Activated CD4-positive, alpha-beta memory T cell treated with anti-CD3 and anti-CD28 coated beads for 36 hours (primary cell): ENCODE measurements around the gene NLRP5. TPM values are rescaled to one million over a fixed set of nuclear protein-coding genes. Genes with fewer than 3 reads are reported as not detected.
"Not testable (repeated sequence)": the region's sequence is repeated elsewhere in the genome, so short reads cannot be mapped to it uniquely, and the experiment has no call there.

Experiments
- CTCF ChIA-PET: fragments of 350-600 bp; sonication (Branson Sonifier 250); formaldehyde crosslinking; loops from one replicate; lab custom pipeline; 2021; ENCODE audit warnings: antibody characterized with exemption, inconsistent platforms; lab: Charles Lee
- POLR2A ChIA-PET: fragments of 350-600 bp; sonication (Branson Sonifier 250); formaldehyde crosslinking; loops from one replicate; lab custom pipeline; 2021; ENCODE audit warnings: antibody characterized with exemption; lab: Charles Lee
- DNase-seq: peaks from one replicate; pipeline ENCODE4 v3.0.0-alpha.2; 2020
- H3K27ac Mint-ChIP-seq: one replicate; pipeline ENCODE4 v1.8.0; 2021; ENCODE audit warnings: mixed read lengths
- H3K27me3 Mint-ChIP-seq: one replicate; pipeline ENCODE4 v1.8.0; 2021; ENCODE audit warnings: mixed read lengths
- H3K36me3 Mint-ChIP-seq: one replicate; pipeline ENCODE4 v1.8.0; 2021; ENCODE audit warnings: mixed read lengths
- H3K4me1 Mint-ChIP-seq: one replicate; pipeline ENCODE4 v1.8.0; 2021; ENCODE audit warnings: low read depth, mixed read lengths
- H3K4me3 Mint-ChIP-seq: one replicate; pipeline ENCODE4 v1.8.0; 2021; ENCODE audit warnings: mild to moderate bottlenecking, mixed read lengths
- H3K9me3 Mint-ChIP-seq: one replicate; pipeline ENCODE4 v1.8.0; 2021; ENCODE audit warnings: mixed read lengths
- intact Hi-C: fragments of 100-400 bp; cut with micrococcal nuclease; formaldehyde crosslinking; loops from one replicate; pipeline ENCODE4 v1.15.1; 2023
- total RNA-seq, 2 experiments: library from RNA; stranded (reverse); gene quantifications; one replicate each; pipeline ENCODE4 v1.2.3, GENCODE V29; 2021

NLRP5 gene
- not detected for total RNA-seq

- CTCF ChIA-PET: no interaction called here
- POLR2A ChIA-PET: no interaction called here
- peaks cover 6% of the 10 kb centered on the region for H3K9me3 Mint-ChIP-seq
- intact Hi-C loops: no loop called here
- H3K36me3 Mint-ChIP-seq: no peaks in the 10 kb centered on the region
- H3K27me3 Mint-ChIP-seq: no peaks in the 10 kb centered on the region
- no peak within 1 kb of the TSS for H3K27ac Mint-ChIP-seq
- DNase-seq: no peak
- H3K4me3 Mint-ChIP-seq: no peak within 1 kb of the TSS
- H3K4me1 Mint-ChIP-seq: no peaks in the 10 kb centered on the region
Observed at GRCh38 chr19:55986487-55986886, at the start of gene NLRP5. Gene NLRP5 (plus strand): TSS chr19:55986775.

- Mint-ChIP-seq H3K4me3 (no peak overlapping the region), H3K27ac (no peak overlapping the region), H3K27me3 (no peaks in the 10 kb centered on the region), H3K36me3 (no peaks in the 10 kb centered on the region), H3K9me3 (peaks cover 9% of the 10 kb centered on the region), H3K4me1 (no peaks in the 10 kb centered on the region)
- DNase-seq: no peak
- intact Hi-C loops: loop anchor here (10.0 kb wide), 1 partner anchor 944 kb away; no protein-coding TSS in a partner anchor
- CTCF ChIA-PET: no interaction called here
- POLR2A ChIA-PET: no interaction called here
Observed at GRCh38 chr19:55939206-55939605, 47.4 kb upstream of the NLRP5 start.

GRCh38 chr19:55940306-55940705, 46.3 kb upstream of the NLRP5 start:
- no peak for DNase-seq
- CTCF ChIA-PET: no interaction called here
- Mint-ChIP-seq H3K27ac (no peak overlapping the region), H3K4me1 (no peaks in the 10 kb centered on the region), H3K9me3 (peaks cover 9% of the 10 kb centered on the region), H3K27me3 (no peaks in the 10 kb centered on the region), H3K36me3 (no peaks in the 10 kb centered on the region), H3K4me3 (no peak overlapping the region)
- POLR2A ChIA-PET: no interaction called here
- intact Hi-C loops: no loop called here

- Mint-ChIP-seq H3K27me3 (peaks cover 3% of the 10 kb centered on the region), H3K9me3 (peaks cover 15% of the 10 kb centered on the region), H3K36me3 (no peaks in the 10 kb centered on the region), H3K4me3 (no peak within 1 kb of the TSS), H3K27ac (no peak within 1 kb of the TSS), H3K4me1 (no peaks in the 10 kb centered on the region)
- ChIA-PET CTCF (no interaction called here), POLR2A (no interaction called here)
- intact Hi-C loops: no loop called here
- DNase-seq: no peak
Observed at GRCh38 chr19:55947532-55947931, 39.0 kb upstream of the NLRP5 start, which contains the start of gene NLRP8. Gene NLRP8 (plus strand): TSS chr19:55947832.

GRCh38 chr19:55950566-55950965, 36.0 kb upstream of the NLRP5 start:
- intact Hi-C loops, H3K27ac Mint-ChIP-seq, DNase-seq, CTCF ChIA-PET, POLR2A ChIA-PET, H3K27me3 Mint-ChIP-seq, H3K4me1 Mint-ChIP-seq, H3K36me3 Mint-ChIP-seq, H3K4me3 Mint-ChIP-seq: not testable (repeated sequence)
- peaks cover 15% of the 10 kb centered on the region for H3K9me3 Mint-ChIP-seq

GRCh38 chr19:55956431-55956830, 30.1 kb upstream of the NLRP5 start:
- H3K4me3 Mint-ChIP-seq: no peak overlapping the region
- H3K9me3 Mint-ChIP-seq: peaks cover 3% of the 10 kb centered on the region
- H3K27ac Mint-ChIP-seq: no peak overlapping the region
- H3K36me3 Mint-ChIP-seq: no peaks in the 10 kb centered on the region
- no peaks in the 10 kb centered on the region for H3K27me3 Mint-ChIP-seq
- ChIA-PET POLR2A (no interaction called here), CTCF (no interaction called here)
- H3K4me1 Mint-ChIP-seq: no peaks in the 10 kb centered on the region
- intact Hi-C loops: no loop called here
- no peak for DNase-seq

GRCh38 chr19:55958356-55958755, 28.2 kb upstream of the NLRP5 start:
- peaks cover 2% of the 10 kb centered on the region for H3K9me3 Mint-ChIP-seq
- no peaks in the 10 kb centered on the region for H3K27me3 Mint-ChIP-seq
- ChIA-PET CTCF (no interaction called here), POLR2A (no interaction called here)
- no peak overlapping the region for H3K27ac Mint-ChIP-seq
- H3K4me1 Mint-ChIP-seq: no peaks in the 10 kb centered on the region
- no peak for DNase-seq
- no peaks in the 10 kb centered on the region for H3K36me3 Mint-ChIP-seq
- no peak overlapping the region for H3K4me3 Mint-ChIP-seq
- intact Hi-C loops: no loop called here

- no peak overlapping the region for H3K27ac Mint-ChIP-seq
Observed at GRCh38 chr19:55959996-55960675, 26.4 kb upstream of the NLRP5 start.

GRCh38 chr19:55962186-55962585, 24.4 kb upstream of the NLRP5 start:
- ChIA-PET POLR2A (no interaction called here), CTCF (no interaction called here)
- DNase-seq: no peak
- H3K4me1 Mint-ChIP-seq: no peaks in the 10 kb centered on the region
- intact Hi-C loops: no loop called here
- no peak overlapping the region for H3K27ac Mint-ChIP-seq
- H3K9me3 Mint-ChIP-seq: peaks cover 4% of the 10 kb centered on the region
- H3K27me3 Mint-ChIP-seq: no peaks in the 10 kb centered on the region
- H3K36me3 Mint-ChIP-seq: no peaks in the 10 kb centered on the region
- no peak overlapping the region for H3K4me3 Mint-ChIP-seq

More at GRCh38 chr19:55959996-55960675, 26.4 kb upstream of the NLRP5 start:
- Mint-ChIP-seq H3K9me3 (peaks cover 2% of the 10 kb centered on the region), H3K27me3 (no peaks in the 10 kb centered on the region), H3K36me3 (no peaks in the 10 kb centered on the region), H3K4me3 (no peak overlapping the region), H3K4me1 (no peaks in the 10 kb centered on the region)
- ChIA-PET CTCF (no interaction called here), POLR2A (interaction anchor here (0.5 kb wide), 1 partner anchor 12 kb away, joined by 3 read pairs; no protein-coding TSS in a partner anchor)
- intact Hi-C loops: no loop called here
- DNase-seq: no peak

GRCh38 chr19:55973982-55974381, 12.6 kb upstream of the NLRP5 start:
- Mint-ChIP-seq H3K27ac (no peak overlapping the region), H3K27me3 (no peaks in the 10 kb centered on the region), H3K9me3 (peaks cover 17% of the 10 kb centered on the region), H3K4me3 (no peak overlapping the region), H3K36me3 (no peaks in the 10 kb centered on the region), H3K4me1 (no peaks in the 10 kb centered on the region)
- no peak for DNase-seq
- ChIA-PET POLR2A (no interaction called here), CTCF (no interaction called here)
- intact Hi-C loops: no loop called here

- Mint-ChIP-seq H3K27me3 (peaks cover 2% of the 10 kb centered on the region), H3K36me3 (no peaks in the 10 kb centered on the region), H3K4me3 (no peak overlapping the region), H3K4me1 (no peaks in the 10 kb centered on the region), H3K9me3 (peaks cover 10% of the 10 kb centered on the region), H3K27ac (no peak overlapping the region)
- DNase-seq: no peak
- POLR2A ChIA-PET: no interaction called here
- CTCF ChIA-PET: no interaction called here
- intact Hi-C loops: no loop called here
Observed at GRCh38 chr19:55980415-55980814, 6.2 kb upstream of the NLRP5 start.

GRCh38 chr19:55985254-55985653, 1.3 kb upstream of the NLRP5 start:
- Mint-ChIP-seq H3K4me1 (no peaks in the 10 kb centered on the region), H3K27ac (no peak overlapping the region)

GRCh38 chr19:55990831-55991230, 4.3 kb downstream of the NLRP5 start:
- CTCF ChIA-PET: no interaction called here
- Mint-ChIP-seq H3K27me3 (no peaks in the 10 kb centered on the region), H3K4me3 (no peak overlapping the region), H3K9me3 (peaks cover 11% of the 10 kb centered on the region), H3K4me1 (no peaks in the 10 kb centered on the region), H3K36me3 (no peaks in the 10 kb centered on the region), H3K27ac (no peak overlapping the region)
- POLR2A ChIA-PET: no interaction called here
- intact Hi-C loops: no loop called here
- DNase-seq: no peak

More at GRCh38 chr19:55985254-55985653, 1.3 kb upstream of the NLRP5 start:
- intact Hi-C loops: no loop called here
- Mint-ChIP-seq H3K27me3 (no peaks in the 10 kb centered on the region), H3K9me3 (peaks cover 3% of the 10 kb centered on the region), H3K36me3 (no peaks in the 10 kb centered on the region), H3K4me3 (no peak overlapping the region)
- POLR2A ChIA-PET: no interaction called here
- CTCF ChIA-PET: no interaction called here
- DNase-seq: no peak
